ENCODE data around the gene ALKBH4.
"Not testable (repeated sequence)": the region's sequence is repeated elsewhere in the genome, so short reads cannot be mapped to it uniquely, and the experiment has no call there.

The ALKBH4 gene

GRCh38 chr7:102410123-102410522 lies 54.5 kb downstream of the ALKBH4 start:
- Mint-ChIP-seq H3K36me3 (peaks cover 13% of the 10 kb centered on the region), H3K27ac (no peak overlapping the region)

GRCh38 chr7:102409340-102409739 lies 55.3 kb downstream of the ALKBH4 start:
- peaks cover 13% of the 10 kb centered on the region for H3K4me1 Mint-ChIP-seq (ENCODE audit: low read depth)
- H3K27ac Mint-ChIP-seq = no peak overlapping the region
- H3K36me3 Mint-ChIP-seq = peaks cover 13% of the 10 kb centered on the region
- H3K9me3 Mint-ChIP-seq (ENCODE audit: low read depth) = no peaks in the 10 kb centered on the region
- no peaks in the 10 kb centered on the region for H3K27me3 Mint-ChIP-seq
- H3K4me3 Mint-ChIP-seq = no peak overlapping the region

More at GRCh38 chr7:102410123-102410522, 54.5 kb downstream of the ALKBH4 start:
- H3K4me1 Mint-ChIP-seq (ENCODE audit: low read depth) = peaks cover 16% of the 10 kb centered on the region
- H3K27me3 Mint-ChIP-seq = no peaks in the 10 kb centered on the region
- no peaks in the 10 kb centered on the region for H3K9me3 Mint-ChIP-seq (ENCODE audit: low read depth)
- no peak overlapping the region for H3K4me3 Mint-ChIP-seq

- H3K27ac Mint-ChIP-seq; H3K9me3 Mint-ChIP-seq (ENCODE audit: low read depth); H3K4me3 Mint-ChIP-seq; H3K27me3 Mint-ChIP-seq: not testable (repeated sequence)
- Mint-ChIP-seq H3K4me1 (ENCODE audit: low read depth) (peaks cover 10% of the 10 kb centered on the region), H3K36me3 (peaks cover 13% of the 10 kb centered on the region)
Measured at GRCh38 chr7:102408530-102408929, 56.1 kb downstream of the ALKBH4 start.

- H3K27ac Mint-ChIP-seq = no peak overlapping the region
- H3K36me3 Mint-ChIP-seq = peaks cover 13% of the 10 kb centered on the region
- no peak overlapping the region for H3K4me3 Mint-ChIP-seq
- H3K27me3 Mint-ChIP-seq = no peaks in the 10 kb centered on the region
- H3K9me3 Mint-ChIP-seq (ENCODE audit: low read depth) = no peaks in the 10 kb centered on the region
- H3K4me1 Mint-ChIP-seq (ENCODE audit: low read depth) = peaks cover 8% of the 10 kb centered on the region
Measured at GRCh38 chr7:102407910-102408309, 56.8 kb downstream of the ALKBH4 start.

Measured in activated naive CD8-positive, alpha-beta T cell (primary cell).